PC-3 (cell line): ENCODE results near the gene DAB1.

Experiments used
- EZH2 ChIP-seq: fragments of 300-600 bp; sonication (generic); IDR thresholded peaks from one replicate; pipeline ENCODE4 v1.6.1; 2017; ENCODE audit warnings: antibody characterized with exemption, mild to moderate bottlenecking, low read length; ENCODE audit not compliant: unreplicated experiment
- EZH2phosphoT487 ChIP-seq: fragments of 300-600 bp; sonication (generic); IDR thresholded peaks from 2 replicates; pipeline ENCODE4 v1.6.1; 2018; ENCODE audit warnings: mild to moderate bottlenecking, antibody characterized with exemption, low read length, borderline replicate concordance
- TF ChIP-seq, protein P1 (sequence below): fragments of 300-600 bp; sonication (generic); conservative IDR thresholded peaks from 2 replicates; pipeline ENCODE4 v1.5.1; 2017; ENCODE audit warnings: antibody characterized with exemption, low read depth, mild to moderate bottlenecking, low read length

DNA sequence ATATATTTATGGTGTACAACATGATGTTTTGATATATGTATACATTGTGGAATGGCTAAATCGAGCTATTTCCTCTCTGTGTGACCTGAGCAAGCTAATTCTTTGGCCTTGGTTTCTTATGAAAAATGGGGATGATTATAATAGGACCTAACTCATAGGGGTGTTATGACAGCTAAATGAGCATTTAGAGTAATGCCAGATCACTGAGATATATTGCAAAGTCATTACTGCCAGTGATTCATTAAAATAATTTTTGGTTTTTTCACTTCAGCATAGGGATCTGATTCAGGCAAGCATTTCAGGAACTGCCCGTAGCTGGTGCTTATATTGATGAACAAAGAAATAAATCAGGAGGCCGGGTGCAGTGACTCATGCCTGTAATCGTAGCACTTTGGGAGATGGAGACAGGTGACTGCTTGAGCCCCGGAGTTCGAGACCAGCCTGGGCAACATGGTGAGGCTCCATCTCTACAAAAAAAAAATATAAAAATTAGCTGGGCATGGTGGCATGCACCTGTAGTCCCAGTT lies 30.7 kb downstream of the DAB1 start:
- TF ChIP-seq EZH2: no peak
- TF ChIP-seq, protein P1, sequence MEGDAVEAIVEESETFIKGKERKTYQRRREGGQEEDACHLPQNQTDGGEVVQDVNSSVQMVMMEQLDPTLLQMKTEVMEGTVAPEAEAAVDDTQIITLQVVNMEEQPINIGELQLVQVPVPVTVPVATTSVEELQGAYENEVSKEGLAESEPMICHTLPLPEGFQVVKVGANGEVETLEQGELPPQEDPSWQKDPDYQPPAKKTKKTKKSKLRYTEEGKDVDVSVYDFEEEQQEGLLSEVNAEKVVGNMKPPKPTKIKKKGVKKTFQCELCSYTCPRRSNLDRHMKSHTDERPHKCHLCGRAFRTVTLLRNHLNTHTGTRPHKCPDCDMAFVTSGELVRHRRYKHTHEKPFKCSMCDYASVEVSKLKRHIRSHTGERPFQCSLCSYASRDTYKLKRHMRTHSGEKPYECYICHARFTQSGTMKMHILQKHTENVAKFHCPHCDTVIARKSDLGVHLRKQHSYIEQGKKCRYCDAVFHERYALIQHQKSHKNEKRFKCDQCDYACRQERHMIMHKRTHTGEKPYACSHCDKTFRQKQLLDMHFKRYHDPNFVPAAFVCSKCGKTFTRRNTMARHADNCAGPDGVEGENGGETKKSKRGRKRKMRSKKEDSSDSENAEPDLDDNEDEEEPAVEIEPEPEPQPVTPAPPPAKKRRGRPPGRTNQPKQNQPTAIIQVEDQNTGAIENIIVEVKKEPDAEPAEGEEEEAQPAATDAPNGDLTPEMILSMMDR: no peak
- TF ChIP-seq EZH2phosphoT487: no peak
